SU-DHL-6 (cell line): ENCODE data around the gene AREG.

Experiments
- H2AFZ ChIP-seq: fragments of 200-600 bp; sonication (generic); 2 replicates; pipeline ENCODE4 v1.6.1; 2014; ENCODE audit warnings: low read depth, mild to moderate bottlenecking, moderate library complexity, mixed read lengths, antibody characterized with exemption, low read length; ENCODE audit not compliant: severe bottlenecking
- H3F3A ChIP-seq: fragments of 200-600 bp; shearing (Covaris generic); 2 replicates; pipeline ENCODE4 v1.6.0; 2016; ENCODE audit warnings: antibody characterized with exemption, mild to moderate bottlenecking; ENCODE audit not compliant: insufficient read depth
- H3K27ac ChIP-seq: fragments of 200-600 bp; sonication (generic); 2 replicates; pipeline ENCODE4 v1.5.1; 2016; ENCODE audit warnings: low read depth, mild to moderate bottlenecking, low read length, moderate library complexity, mixed read lengths
- H3K27me3 ChIP-seq: fragments of 200-600 bp; sonication (generic), shearing (Covaris generic); 2 replicates; pipeline ENCODE4 v1.6.0; 2014; ENCODE audit warnings: mild to moderate bottlenecking, low read length
- H3K36me3 ChIP-seq: fragments of 200-600 bp; sonication (generic); 2 replicates; pipeline ENCODE4 v1.6.1; 2014; ENCODE audit warnings: mild to moderate bottlenecking, low read length, mixed read lengths
- H3K4me2 ChIP-seq: fragments of 300-600, 200-600 bp; shearing (Covaris generic), sonication (generic); 2 replicates; pipeline ENCODE4 v1.6.0; 2014; ENCODE audit warnings: low read length, low read depth, mild to moderate bottlenecking; ENCODE audit not compliant: poor library complexity, severe bottlenecking
- H3K4me3 ChIP-seq: fragments of 200-600 bp; sonication (generic); 2 replicates; pipeline ENCODE4 v1.5.1; 2014; ENCODE audit warnings: antibody characterized with exemption, low read length, mild to moderate bottlenecking, mixed read lengths; ENCODE audit not compliant: insufficient read depth, poor library complexity, severe bottlenecking
- H3K79me2 ChIP-seq: fragments of 200-600 bp; sonication (generic); 2 replicates; pipeline ENCODE4 v1.6.1; 2014; ENCODE audit warnings: mild to moderate bottlenecking, low read length, moderate library complexity; ENCODE audit not compliant: insufficient read depth
- H3K9ac ChIP-seq: fragments of 200-600 bp; sonication (generic); 2 replicates; pipeline ENCODE4 v1.7.0; 2014; ENCODE audit warnings: mild to moderate bottlenecking, low read length
- H3K9me2 ChIP-seq: fragments of 200-600 bp; sonication (generic); replicated peaks from 2 replicates; pipeline ENCODE4 v1.6.1; 2014; ENCODE audit warnings: low read length; ENCODE audit not compliant: insufficient read depth
- H3K9me3 ChIP-seq: fragments of 200-600 bp; sonication (generic); 2 replicates; pipeline ENCODE4 v1.6.1; 2014; ENCODE audit warnings: low read length, mixed read lengths; ENCODE audit not compliant: insufficient read depth
- H4K20me1 ChIP-seq: fragments of 200-600 bp; sonication (generic); 2 replicates; pipeline ENCODE4 v1.6.1; 2014; ENCODE audit warnings: low read depth, mild to moderate bottlenecking, antibody characterized with exemption, low read length, moderate library complexity, mixed read lengths
- EZH2phosphoT487 ChIP-seq: fragments of 200-600 bp; sonication (generic), shearing (Covaris generic); conservative IDR thresholded peaks from 2 replicates; pipeline ENCODE4 v1.6.1; 2018; ENCODE audit warnings: mild to moderate bottlenecking, antibody characterized with exemption, low read length, moderate library complexity, mixed read lengths
- TF ChIP-seq, protein P1 (sequence below): fragments of 200-600 bp; sonication (generic); IDR thresholded peaks from one replicate; pipeline ENCODE4 v1.5.1; 2017; ENCODE audit warnings: antibody characterized with exemption, mild to moderate bottlenecking, low read length, moderate library complexity; ENCODE audit not compliant: insufficient read depth, poor library complexity, severe bottlenecking

The AREG gene

DNA sequence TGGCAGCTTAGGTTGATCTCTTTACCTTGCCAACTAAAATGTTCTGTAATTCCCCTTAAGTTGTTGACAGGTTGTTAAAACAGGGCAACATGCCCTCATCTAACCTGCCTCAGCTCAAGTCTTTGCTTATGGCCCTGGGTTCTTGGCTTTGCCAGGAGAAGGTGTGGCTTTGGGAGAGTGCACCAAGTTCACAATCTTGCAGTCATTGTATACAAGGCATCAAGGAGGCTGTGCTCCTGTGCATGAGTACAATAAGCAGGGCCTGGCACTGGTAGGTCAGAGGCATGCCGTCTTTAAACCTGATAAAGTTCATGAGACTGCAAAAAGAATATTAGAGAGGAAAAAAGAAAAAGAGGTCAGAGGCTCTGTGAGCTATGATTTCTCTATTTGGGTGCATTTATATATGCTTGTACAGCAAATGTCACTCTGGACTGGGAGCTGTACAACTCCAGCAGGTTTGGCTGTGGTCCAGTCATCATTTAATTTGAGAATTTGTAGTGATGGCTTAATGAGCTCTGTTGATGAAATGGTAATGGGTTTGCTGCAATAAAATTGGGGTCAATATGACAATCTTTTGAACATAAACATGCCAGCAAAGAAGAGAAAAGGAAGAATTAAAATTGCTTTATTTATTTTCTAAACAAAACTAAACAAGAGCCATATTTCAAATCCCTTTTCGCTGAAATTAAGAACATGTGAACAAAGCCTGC lies 30.3 kb downstream of the AREG start:
- no peak overlapping the region for H3K4me3 ChIP-seq
- no peak for TF ChIP-seq EZH2phosphoT487
- TF ChIP-seq, protein P1, sequence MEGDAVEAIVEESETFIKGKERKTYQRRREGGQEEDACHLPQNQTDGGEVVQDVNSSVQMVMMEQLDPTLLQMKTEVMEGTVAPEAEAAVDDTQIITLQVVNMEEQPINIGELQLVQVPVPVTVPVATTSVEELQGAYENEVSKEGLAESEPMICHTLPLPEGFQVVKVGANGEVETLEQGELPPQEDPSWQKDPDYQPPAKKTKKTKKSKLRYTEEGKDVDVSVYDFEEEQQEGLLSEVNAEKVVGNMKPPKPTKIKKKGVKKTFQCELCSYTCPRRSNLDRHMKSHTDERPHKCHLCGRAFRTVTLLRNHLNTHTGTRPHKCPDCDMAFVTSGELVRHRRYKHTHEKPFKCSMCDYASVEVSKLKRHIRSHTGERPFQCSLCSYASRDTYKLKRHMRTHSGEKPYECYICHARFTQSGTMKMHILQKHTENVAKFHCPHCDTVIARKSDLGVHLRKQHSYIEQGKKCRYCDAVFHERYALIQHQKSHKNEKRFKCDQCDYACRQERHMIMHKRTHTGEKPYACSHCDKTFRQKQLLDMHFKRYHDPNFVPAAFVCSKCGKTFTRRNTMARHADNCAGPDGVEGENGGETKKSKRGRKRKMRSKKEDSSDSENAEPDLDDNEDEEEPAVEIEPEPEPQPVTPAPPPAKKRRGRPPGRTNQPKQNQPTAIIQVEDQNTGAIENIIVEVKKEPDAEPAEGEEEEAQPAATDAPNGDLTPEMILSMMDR = no peak
- no peaks in the 10 kb centered on the region for H3F3A ChIP-seq
- H3K9me2 ChIP-seq = no peaks in the 10 kb centered on the region
- H2AFZ ChIP-seq = no peak overlapping the region
- no peak overlapping the region for H3K9ac ChIP-seq
- no peak overlapping the region for H3K27ac ChIP-seq
- no peaks in the 10 kb centered on the region for H3K9me3 ChIP-seq
- no peaks in the 10 kb centered on the region for H3K36me3 ChIP-seq
- no peak overlapping the region for H3K4me2 ChIP-seq
- H3K79me2 ChIP-seq = no peaks in the 10 kb centered on the region
- H4K20me1 ChIP-seq = no peaks in the 10 kb centered on the region
- no peaks in the 10 kb centered on the region for H3K27me3 ChIP-seq

DNA sequence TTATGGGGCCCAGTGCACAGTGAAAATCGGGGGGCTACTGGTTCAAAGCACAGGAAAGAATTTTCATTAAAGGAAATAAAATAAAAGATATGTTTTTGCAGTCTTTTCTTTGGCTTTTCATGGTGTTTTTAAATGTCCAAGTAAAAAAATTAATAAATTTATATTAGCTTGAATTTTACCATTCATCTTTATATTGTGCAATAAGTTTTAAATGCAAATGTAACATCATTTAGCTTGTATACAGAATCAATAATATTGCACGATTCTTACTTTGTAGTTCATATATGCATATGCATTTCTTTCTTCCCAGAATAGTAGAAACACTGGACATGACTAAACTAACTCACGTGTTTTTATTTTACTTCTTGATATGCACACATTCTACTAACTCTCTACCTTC lies 31.0 kb downstream of the AREG start:
- H3K27me3 ChIP-seq = no peaks in the 10 kb centered on the region
- H3F3A ChIP-seq = no peaks in the 10 kb centered on the region
- no peak overlapping the region for H3K9ac ChIP-seq
- H3K36me3 ChIP-seq = no peaks in the 10 kb centered on the region
- H3K27ac ChIP-seq = no peak overlapping the region
- no peaks in the 10 kb centered on the region for H3K9me3 ChIP-seq
- no peak for TF ChIP-seq EZH2phosphoT487
- TF ChIP-seq, protein P1 = no peak
- H3K4me2 ChIP-seq = no peak overlapping the region
- H3K4me3 ChIP-seq = no peak overlapping the region
- H3K9me2 ChIP-seq = no peaks in the 10 kb centered on the region
- H2AFZ ChIP-seq = no peak overlapping the region
- no peaks in the 10 kb centered on the region for H4K20me1 ChIP-seq
- H3K79me2 ChIP-seq = no peaks in the 10 kb centered on the region

GRCh38 chr4:74479009-74479408 lies 34.1 kb downstream of the AREG start:
- Histone ChIP-seq H3K9me3 (no peaks in the 10 kb centered on the region), H3K9ac (no peak overlapping the region), H3K4me3 (no peak overlapping the region), H3F3A (no peaks in the 10 kb centered on the region), H3K27me3 (no peaks in the 10 kb centered on the region), H2AFZ (no peak overlapping the region), H3K79me2 (no peaks in the 10 kb centered on the region), H3K27ac (no peak overlapping the region), H4K20me1 (no peaks in the 10 kb centered on the region), H3K9me2 (no peaks in the 10 kb centered on the region), H3K4me2 (no peak overlapping the region), H3K36me3 (no peaks in the 10 kb centered on the region)
- TF ChIP-seq, protein P1 = no peak
- TF ChIP-seq EZH2phosphoT487 = no peak
